ENCODE measurements around the gene LY6G6F. TPM values are rescaled to one million over a fixed set of nuclear protein-coding genes. Genes with fewer than 3 reads are reported as not detected.

LY6G6F gene
- 1 to 10 TPM in 1 of 2 donors, not detected in 1; 1.4 TPM for total RNA-seq
- polyA plus RNA-seq (ENCODE audit: insufficient read length in 6 of 6), result 1 to 10 TPM in 4 of 6 donors, under 1 TPM in 2; 0.53 to 1.8 (median 1.2) TPM
- long read RNA-seq, donor 1, partial matches to known transcripts, result 0 of 1 reads
- long read RNA-seq, donor 1, other reads (novel, unspliced or antisense), result 0 of 1 reads
- long read RNA-seq, donor 2, result 0 reads
- long read RNA-seq, donor 3, result 0 reads
- long read RNA-seq, donor 4, result 0 reads
- long read RNA-seq, donor 5, result 0 reads
- long read RNA-seq, donor 6, result 0 reads
- long read RNA-seq, donor 7, result 0 reads
- long read RNA-seq, donor 8, result 0 reads
- long read RNA-seq, donor 9, result 0 reads
- long read RNA-seq, donor 10, result 0 reads
- long read RNA-seq, donor 11, result 0 reads
- long read RNA-seq, donor 12, result 0 reads

- intact Hi-C loops (cut with DNase I), result no loop called here
- Histone ChIP-seq H3K4me1 (peaks cover 7 to 28% of the 10 kb centered on the region in 2 donors), H3K4me3 (no peak within 1 kb of the TSS)
Observed at GRCh38 chr6:31706599-31706998, at the start of gene LY6G6F. TSS of gene LY6G6F (plus strand) at chr6:31706866. CDS start at chr6:31706907, 41 bp downstream.

GRCh38 chr6:31657406-31658157, 49.1 kb upstream of the LY6G6F start:
- Histone ChIP-seq H3K4me1 (peaks cover 15 to 70% of the 10 kb centered on the region in 2 donors), H3K27me3 (no peaks in the 10 kb centered on the region), H3K9me3 (no peaks in the 10 kb centered on the region), H3K36me3 (peaks cover 0 to 34% of the 10 kb centered on the region in 2 donors), H3K27ac (peak overlapping the region in 1 of 2 donors; percentile 37), H3K4me3 (no peak overlapping the region)
- intact Hi-C loops (cut with DNase I), result no loop called here
- TF ChIP-seq CTCF (IDR thresholded peaks at IDR 0.05), result no peak
- ATAC-seq (no peak), DNase-seq (no peak)

More at GRCh38 chr6:31706599-31706998, at the start of gene LY6G6F:
- DNase-seq (no peak), ATAC-seq (no peak)
- Histone ChIP-seq H3K27ac (no peak within 1 kb of the TSS), H3K9me3 (no peaks in the 10 kb centered on the region), H3K27me3 (no peaks in the 10 kb centered on the region), H3K36me3 (no peaks in the 10 kb centered on the region)
- TF ChIP-seq CTCF (IDR thresholded peaks at IDR 0.05), result no peak

- Histone ChIP-seq H3K9me3 (no peaks in the 10 kb centered on the region), H3K27me3 (no peaks in the 10 kb centered on the region), H3K27ac (peak overlapping the region in 1 of 2 donors; percentile 37), H3K4me3 (peak overlapping the region in 1 of 2 donors; percentile 92), H3K4me1 (peaks cover 16 to 74% of the 10 kb centered on the region in 2 donors), H3K36me3 (peaks cover 0 to 39% of the 10 kb centered on the region in 2 donors)
- ATAC-seq (no peak), DNase-seq (peak in 1 of 4 donors; percentile 40)
- TF ChIP-seq CTCF (IDR thresholded peaks at IDR 0.05), result no peak
- intact Hi-C loops (cut with DNase I), result no loop called here
Observed at GRCh38 chr6:31658158-31658688, 48.4 kb upstream of the LY6G6F start.

GRCh38 chr6:31658983-31659648, 47.5 kb upstream of the LY6G6F start:
- DNase-seq (peak in 1 of 4 donors; percentile 51), ATAC-seq (no peak)
- intact Hi-C loops (cut with DNase I), result no loop called here
- Histone ChIP-seq H3K36me3 (peaks cover 0 to 47% of the 10 kb centered on the region in 2 donors), H3K27me3 (no peaks in the 10 kb centered on the region), H3K9me3 (no peaks in the 10 kb centered on the region), H3K4me3 (peak overlapping the region; percentile 73 to 92), H3K4me1 (peaks cover 25 to 74% of the 10 kb centered on the region in 2 donors), H3K27ac (peak overlapping the region in 1 of 2 donors; percentile 90)
- no peak for TF ChIP-seq CTCF (IDR thresholded peaks at IDR 0.05)
